H1 (cell line): ENCODE measurements around the gene ZMYM2. TPM values are rescaled to one million over a fixed set of nuclear protein-coding genes. Genes with fewer than 3 reads are reported as not detected.

Experiments
- E2F6 ChIP-seq: IDR thresholded peaks from 2 replicates; pipeline ENCODE4 v1.6.1; 2012; ENCODE audit warnings: inconsistent platforms
- KDM5A ChIP-seq: fragments of 200-600 bp; IDR thresholded peaks from 2 replicates; pipeline ENCODE4 v1.7.1; 2012; ENCODE audit warnings: mild to moderate bottlenecking, low read length, inconsistent platforms, mixed read lengths
- RAD21 ChIP-seq, 2 experiments: IDR thresholded peaks in 1 of 2; conservative IDR thresholded peaks in 1 of 2; 2 replicates each; pipeline ENCODE4 v1.6.1; 2011; ENCODE audit warnings: low read depth in 2 of 2, low read length in 2 of 2, improper control_type of control experiment in 1 of 2, inconsistent platforms in 1 of 2, mild to moderate bottlenecking in 1 of 2, moderate library complexity in 1 of 2
- SP4 ChIP-seq: IDR thresholded peaks from 2 replicates; pipeline ENCODE4 v1.6.1; 2012; ENCODE audit warnings: low read length, inconsistent platforms
- ZNF274 ChIP-seq: IDR thresholded peaks from 2 replicates; pipeline ENCODE4 v1.7.0; 2012; ENCODE audit warnings: low read length, borderline replicate concordance; ENCODE audit errors: extremely low read depth
- polyA plus RNA-seq, 7 experiments: library from polyadenylated mRNA; depleted of rRNA in 3 of 7; stranded (reverse) in 5 of 7; unstranded in 2 of 7; fragments of >200 nt in 5 of 7; fragments of 200-250 nt in 2 of 7; gene quantifications; 1 replicate in 5 of 7; 2 replicates in 1 of 7; 4 replicates in 1 of 7; pipeline versions ENCODE4 v1.2.1 to v1.2.3, GENCODE V29; 2011 to 2013; ENCODE audit warnings: missing spikeins in 2 of 7, mixed read lengths in 2 of 7
- total RNA-seq: library from RNA; stranded (reverse); fragmentation: NEBNext Ultra II Directional; extraction: Animal tissue kit (Norgen Biotek cat#: 25700); gene quantifications from 2 replicates; pipeline ENCODE4 v1.2.1, GENCODE V29; 2021

Gene ZMYM2
- total and polyA plus RNA-seq, 2 of the 8 experiments (the other 6 are each of a cell fraction or from before 2014, with no cell fraction given) = 41.2 to 159 TPM

- no peak for TF ChIP-seq ZNF274
- no peak for TF ChIP-seq SP4
- no peak for TF ChIP-seq KDM5A
- TF ChIP-seq RAD21 (IDR thresholded peaks at IDR 0.05 in 1 of 2, conservative IDR thresholded peaks at IDR 0.05 in 1 of 2; ENCODE audit: low read depth in 2 of 2, low read length in 2 of 2) = peak in 1 of 2 experiments; percentile 24; a peak in 1 of 4 replicates
- TF ChIP-seq E2F6 = peak; percentile 79
These were observed 990 bp upstream of the ZMYM2 start (continued) for GRCh38 chr13:19957320-19958154.
